Stimulated activated CD4-positive, alpha-beta T cell treated with anti-CD3 and anti-CD28 coated beads, Interleukin-2, amount 100 ng/mL, for 24 hours (primary cell): ENCODE data around the gene DAZAP2.

Source experiments
- DNase-seq, 2 donors: peaks; one replicate each; pipeline ENCODE4 v3.0.0-alpha.2; 2020

DAZAP2 gene

GRCh38 chr12:51238510-51239334, at the start of gene DAZAP2:
DAZAP2 (plus strand) TSS chr12:51238826; CDS start chr12:51238908, 82 bp downstream.
- DNase-seq = peak; percentile 94 to 98

- no peak for DNase-seq
Observed at GRCh38 chr12:51189790-51190355, 48.8 kb upstream of the DAZAP2 start.

GRCh38 chr12:51190820-51191219, 47.8 kb upstream of the DAZAP2 start:
- DNase-seq = no peak

GRCh38 chr12:51191516-51192283, 46.9 kb upstream of the DAZAP2 start:
- no peak for DNase-seq

- no peak for DNase-seq
Observed at GRCh38 chr12:51192284-51192671, 46.3 kb upstream of the DAZAP2 start.

- no peak for DNase-seq
Observed at GRCh38 chr12:51195841-51196240, 42.8 kb upstream of the DAZAP2 start.

- no peak for DNase-seq
Observed at GRCh38 chr12:51196547-51196946, 42.1 kb upstream of the DAZAP2 start.

GRCh38 chr12:51197736-51198567, 40.7 kb upstream of the DAZAP2 start:
- DNase-seq = no peak

GRCh38 chr12:51198568-51199365, 39.9 kb upstream of the DAZAP2 start:
- DNase-seq = no peak

- DNase-seq = no peak
Observed at GRCh38 chr12:51199366-51199945, 39.2 kb upstream of the DAZAP2 start.

- DNase-seq = no peak
Observed at GRCh38 chr12:51200156-51200555, 38.5 kb upstream of the DAZAP2 start.

- no peak for DNase-seq
Observed at GRCh38 chr12:51200806-51201205, 37.8 kb upstream of the DAZAP2 start.

GRCh38 chr12:51202718-51203117, 35.9 kb upstream of the DAZAP2 start:
- DNase-seq = no peak

- no peak for DNase-seq
Observed at GRCh38 chr12:51205350-51205749, 33.3 kb upstream of the DAZAP2 start.

GRCh38 chr12:51208016-51208660, 30.5 kb upstream of the DAZAP2 start:
- DNase-seq = no peak

- no peak for DNase-seq
Observed at GRCh38 chr12:51209259-51209658, 29.4 kb upstream of the DAZAP2 start.

GRCh38 chr12:51210690-51211395, 27.8 kb upstream of the DAZAP2 start:
- DNase-seq = no peak

GRCh38 chr12:51214895-51215294, 23.7 kb upstream of the DAZAP2 start:
- DNase-seq = no peak

GRCh38 chr12:51216642-51217041, 22.0 kb upstream of the DAZAP2 start:
- no peak for DNase-seq
